H9 (cell line): Measurements from ENCODE around the gene RWDD2A. TPM values are rescaled to one million over a fixed set of nuclear protein-coding genes. Genes with fewer than 3 reads are reported as not detected.

Experiments used
- DNase-seq: peaks from one replicate; pipeline ENCODE4 v3.0.0-alpha.2; 2017
- H2AFZ ChIP-seq: one replicate; pipeline ENCODE4 v1.6.1; 2013; ENCODE audit warnings: mild to moderate bottlenecking, low read length, control low read depth, moderate library complexity
- H2AK5ac ChIP-seq: 2 replicates; pipeline ENCODE4 v1.6.1; 2013; ENCODE audit warnings: low read length, control low read depth, mixed read lengths; ENCODE audit not compliant: insufficient read length
- H2BK120ac ChIP-seq: one replicate; pipeline ENCODE4 v1.6.1; 2013; ENCODE audit warnings: low read depth, mild to moderate bottlenecking, low read length, control low read depth, inconsistent platforms; ENCODE audit not compliant: poor library complexity, severe bottlenecking
- H2BK12ac ChIP-seq: 2 replicates; pipeline ENCODE4 v1.6.1; 2013; ENCODE audit warnings: low read length, control low read depth, mixed read lengths, low read depth; ENCODE audit not compliant: insufficient read length
- H2BK15ac ChIP-seq: 2 replicates; pipeline ENCODE4 v1.6.1; 2013; ENCODE audit warnings: low read depth, low read length, control low read depth
- H2BK20ac ChIP-seq: one replicate; pipeline ENCODE4 v1.6.1; 2013; ENCODE audit warnings: low read depth, mild to moderate bottlenecking, low read length, control low read depth, inconsistent platforms; ENCODE audit not compliant: poor library complexity, severe bottlenecking
- H2BK5ac ChIP-seq: 2 replicates; pipeline ENCODE4 v1.6.1; 2013; ENCODE audit warnings: low read length, control low read depth, mixed read lengths; ENCODE audit not compliant: insufficient read length
- H3K14ac ChIP-seq: 2 replicates; pipeline ENCODE4 v1.6.1; 2013; ENCODE audit warnings: low read length, control low read depth; ENCODE audit not compliant: insufficient read depth
- H3K18ac ChIP-seq: 2 replicates; pipeline ENCODE4 v1.6.1; 2013; ENCODE audit warnings: low read depth, mild to moderate bottlenecking, mixed read lengths, low read length, control low read depth; ENCODE audit not compliant: insufficient read length
- H3K23ac ChIP-seq: 2 replicates; pipeline ENCODE4 v1.6.1; 2013; ENCODE audit warnings: low read length, control low read depth, mixed read lengths, low read depth; ENCODE audit not compliant: insufficient read length
- H3K23me2 ChIP-seq: 2 replicates; pipeline ENCODE4 v1.6.1; 2013; ENCODE audit warnings: low read depth, mild to moderate bottlenecking, mixed read lengths, low read length, control low read depth; ENCODE audit not compliant: insufficient read length, poor library complexity, severe bottlenecking
- H3K27ac ChIP-seq: 2 replicates; pipeline ENCODE4 v1.5.1; 2013; ENCODE audit warnings: low read length, control low read depth, mixed read lengths, low read depth; ENCODE audit not compliant: insufficient read length
- H3K27me3 ChIP-seq: 2 replicates; pipeline ENCODE4 v1.6.1; 2013; ENCODE audit warnings: low read length, control low read depth, inconsistent platforms; ENCODE audit not compliant: insufficient read depth
- H3K4ac ChIP-seq: 2 replicates; pipeline ENCODE4 v1.6.1; 2013; ENCODE audit warnings: low read depth, mild to moderate bottlenecking, control low read depth, inconsistent platforms, low read length, moderate library complexity
- H3K4me1 ChIP-seq: 2 replicates; pipeline ENCODE4 v1.6.1; 2013; ENCODE audit warnings: low read length, control low read depth, inconsistent platforms; ENCODE audit not compliant: insufficient read depth
- H3K4me2 ChIP-seq: 2 replicates; pipeline ENCODE4 v1.6.1; 2013; ENCODE audit warnings: low read length, control low read depth, mixed read lengths; ENCODE audit not compliant: insufficient read length, insufficient read depth
- H3K56ac ChIP-seq: 2 replicates; pipeline ENCODE4 v1.6.1; 2013; ENCODE audit warnings: low read depth, mild to moderate bottlenecking, mixed read lengths, low read length, control low read depth; ENCODE audit not compliant: insufficient read length
- H3K79me1 ChIP-seq: 2 replicates; pipeline ENCODE4 v1.6.1; 2013; ENCODE audit warnings: low read depth, mild to moderate bottlenecking, moderate library complexity, low read length, control low read depth, inconsistent platforms; ENCODE audit not compliant: insufficient read depth, poor library complexity, severe bottlenecking
- H3K79me2 ChIP-seq: 2 replicates; pipeline ENCODE4 v1.6.1; 2013; ENCODE audit warnings: low read length, control low read depth, inconsistent platforms; ENCODE audit not compliant: insufficient read depth
- H3K9ac ChIP-seq: 2 replicates; pipeline ENCODE4 v1.6.1; 2013; ENCODE audit warnings: low read length, control low read depth, mixed read lengths; ENCODE audit not compliant: insufficient read length; ENCODE audit errors: extremely low read depth
- H3K9me3 ChIP-seq: one replicate; pipeline ENCODE4 v1.6.1; 2013; ENCODE audit warnings: low read depth, low read length, inconsistent platforms; ENCODE audit not compliant: control insufficient read depth
- H3T11ph ChIP-seq: one replicate; pipeline ENCODE4 v1.6.1; 2013; ENCODE audit warnings: mild to moderate bottlenecking, low read length, control low read depth, inconsistent platforms
- H4K20me1 ChIP-seq: one replicate; pipeline ENCODE4 v1.6.1; 2013; ENCODE audit not compliant: control insufficient read depth, insufficient read length, insufficient read depth
- H4K5ac ChIP-seq: 2 replicates; pipeline ENCODE4 v1.6.1; 2013; ENCODE audit warnings: low read depth, mild to moderate bottlenecking, mixed read lengths, low read length, control low read depth; ENCODE audit not compliant: insufficient read length
- H4K8ac ChIP-seq: replicated peaks from 2 replicates; pipeline ENCODE4 v1.6.1; 2013; ENCODE audit warnings: low read length, control low read depth, mixed read lengths, low read depth; ENCODE audit not compliant: insufficient read length
- H4K91ac ChIP-seq: 2 replicates; pipeline ENCODE4 v1.6.1; 2013; ENCODE audit warnings: low read depth, mild to moderate bottlenecking, moderate library complexity, mixed read lengths, low read length, control low read depth; ENCODE audit not compliant: insufficient read length
- H3K27ac Mint-ChIP-seq, 3 experiments: 2 replicates in 2 of 3; 3 replicates in 1 of 3; pipeline ENCODE4 v1.8.0; 2020 to 2021; ENCODE audit warnings: mixed read lengths in 3 of 3, mild to moderate bottlenecking in 1 of 3, moderate library complexity in 1 of 3
- H3K27me3 Mint-ChIP-seq: 2 replicates; pipeline ENCODE4 v1.8.0; 2021; ENCODE audit warnings: low read depth, mild to moderate bottlenecking, moderate library complexity, mixed read lengths
- H3K36me3 Mint-ChIP-seq, 3 experiments: 2 replicates in 2 of 3; 3 replicates in 1 of 3; pipeline ENCODE4 v1.8.0; 2020 to 2021; ENCODE audit warnings: low read depth in 3 of 3, mixed read lengths in 3 of 3; ENCODE audit not compliant: insufficient read depth in 1 of 3
- H3K4me1 Mint-ChIP-seq, 2 experiments: 2 replicates each; pipeline ENCODE4 v1.8.0; 2020; ENCODE audit warnings: mixed read lengths in 2 of 2
- H3K4me3 Mint-ChIP-seq, 2 experiments: 2 replicates in 1 of 2; 3 replicates in 1 of 2; pipeline ENCODE4 v1.8.0; 2020 to 2021; ENCODE audit warnings: mild to moderate bottlenecking in 2 of 2, mixed read lengths in 2 of 2, moderate library complexity in 1 of 2
- H3K9me3 Mint-ChIP-seq, 2 experiments: 2 replicates in 1 of 2; 3 replicates in 1 of 2; pipeline ENCODE4 v1.8.0; 2020; ENCODE audit warnings: mild to moderate bottlenecking in 2 of 2, mixed read lengths in 2 of 2, moderate library complexity in 1 of 2
- WGBS: extraction: QIAGEN DNeasy Blood & Tissue Kit; methylation state at CpG from one replicate; pipeline ENCODE4 v1.1.7; 2013; ENCODE audit warnings: missing lambda C conversion rate, low lambda C conversion rate, mixed read lengths; ENCODE audit not compliant: insufficient read length; ENCODE audit errors: extremely low coverage; 5-methylcytosine and 5-hydroxymethylcytosine counted together
- total RNA-seq: library from RNA; stranded (reverse); gene quantifications from 2 replicates; pipeline ENCODE4 v1.2.1, GENCODE V29; 2021
- TF ChIP-seq, protein P1 (sequence below): fragments of 200-600 bp; sonication (generic); conservative IDR thresholded peaks from 3 replicates; pipeline ENCODE4 v1.8.0; 2021; ENCODE audit warnings: antibody characterized with exemption, mild to moderate bottlenecking

Gene RWDD2A
- total RNA-seq, 1 experiment from 2014 or later, result 3.2 TPM

DNA sequence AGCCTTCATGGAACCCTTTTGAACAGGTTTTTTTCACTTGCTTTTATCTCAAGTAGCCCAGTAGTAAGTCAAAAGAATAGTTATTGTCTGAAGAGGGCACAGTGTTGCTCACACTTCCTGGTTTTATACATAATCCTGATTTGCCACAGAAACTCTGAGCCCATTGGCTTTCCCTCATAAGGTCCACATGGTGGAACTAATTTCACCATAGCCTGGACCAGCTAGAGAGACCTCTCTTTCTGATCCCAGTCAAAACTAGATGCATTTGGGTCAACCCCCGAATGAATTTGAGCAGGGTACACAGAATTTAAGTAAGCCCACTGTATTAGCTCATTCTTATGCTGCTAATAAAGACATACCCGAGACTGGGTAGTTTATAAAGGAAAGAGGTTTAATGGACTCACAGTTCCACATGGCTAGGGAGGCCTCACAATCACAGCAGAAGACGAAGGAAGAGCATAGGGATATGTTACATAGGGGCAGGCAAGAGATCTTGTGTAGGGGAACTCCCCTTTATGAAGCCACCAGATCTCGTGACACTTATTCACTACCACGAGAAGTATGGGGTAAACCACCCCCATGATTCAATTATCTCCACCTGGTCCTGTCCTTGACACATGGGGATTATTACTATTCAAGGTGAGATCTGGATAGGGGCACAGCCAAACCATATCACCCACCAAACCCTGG, 6.2 kb downstream of the RWDD2A start:
- Histone ChIP-seq H2BK20ac (no peak overlapping the region), H3K79me2 (no peaks in the 10 kb centered on the region), H3K14ac (no peak overlapping the region), H3T11ph (no peak overlapping the region), H2BK120ac (no peak overlapping the region), H2BK12ac (no peak overlapping the region), H3K23ac (no peak overlapping the region), H3K56ac (no peak overlapping the region), H2AFZ (no peak overlapping the region), H3K4me1 (no peaks in the 10 kb centered on the region; the same call in 1 of the 2 replicates), H3K23me2 (peaks cover 1% of the 10 kb centered on the region), H3K18ac (no peak overlapping the region), H3K9ac (no peak overlapping the region), H4K91ac (no peak overlapping the region), H3K4me2 (no peak overlapping the region), H4K20me1 (no peaks in the 10 kb centered on the region), H3K79me1 (no peaks in the 10 kb centered on the region), H3K27me3 (no peaks in the 10 kb centered on the region), H4K8ac (no peak overlapping the region), H3K27ac (no peak overlapping the region), H4K5ac (no peak overlapping the region), H2AK5ac (no peak overlapping the region), H3K9me3 (no peaks in the 10 kb centered on the region), H3K4ac (no peak overlapping the region), H2BK5ac (no peak overlapping the region), H2BK15ac (no peak overlapping the region)
- peaks cover 10 to 30% (median 24%) of the 10 kb centered on the region in 3 experiments; a peak in 6 of 7 replicates for H3K36me3 Mint-ChIP-seq
- peaks cover 6 to 7% of the 10 kb centered on the region in 2 experiments for H3K4me1 Mint-ChIP-seq
- no CpG with 5 or more reads among the region's 5 CpGs for WGBS
- TF ChIP-seq, protein P1, sequence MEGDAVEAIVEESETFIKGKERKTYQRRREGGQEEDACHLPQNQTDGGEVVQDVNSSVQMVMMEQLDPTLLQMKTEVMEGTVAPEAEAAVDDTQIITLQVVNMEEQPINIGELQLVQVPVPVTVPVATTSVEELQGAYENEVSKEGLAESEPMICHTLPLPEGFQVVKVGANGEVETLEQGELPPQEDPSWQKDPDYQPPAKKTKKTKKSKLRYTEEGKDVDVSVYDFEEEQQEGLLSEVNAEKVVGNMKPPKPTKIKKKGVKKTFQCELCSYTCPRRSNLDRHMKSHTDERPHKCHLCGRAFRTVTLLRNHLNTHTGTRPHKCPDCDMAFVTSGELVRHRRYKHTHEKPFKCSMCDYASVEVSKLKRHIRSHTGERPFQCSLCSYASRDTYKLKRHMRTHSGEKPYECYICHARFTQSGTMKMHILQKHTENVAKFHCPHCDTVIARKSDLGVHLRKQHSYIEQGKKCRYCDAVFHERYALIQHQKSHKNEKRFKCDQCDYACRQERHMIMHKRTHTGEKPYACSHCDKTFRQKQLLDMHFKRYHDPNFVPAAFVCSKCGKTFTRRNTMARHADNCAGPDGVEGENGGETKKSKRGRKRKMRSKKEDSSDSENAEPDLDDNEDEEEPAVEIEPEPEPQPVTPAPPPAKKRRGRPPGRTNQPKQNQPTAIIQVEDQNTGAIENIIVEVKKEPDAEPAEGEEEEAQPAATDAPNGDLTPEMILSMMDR, result no peak
- no peak for DNase-seq
- H3K27me3 Mint-ChIP-seq, result no peaks in the 10 kb centered on the region
- no peak overlapping the region; a peak in 1 of 7 replicates for H3K27ac Mint-ChIP-seq
- H3K4me3 Mint-ChIP-seq, result no peak overlapping the region
- no peaks in the 10 kb centered on the region for H3K9me3 Mint-ChIP-seq
